HUES64 (cell line): Measurements from ENCODE around the gene SLC12A2.

Experiments
- H3K27ac ChIP-seq: 2 replicates; pipeline ENCODE4 v1.7.0; 2013; ENCODE audit warnings: low read depth, low read length, inconsistent platforms
- H3K27me3 ChIP-seq: 2 replicates; pipeline ENCODE4 v1.6.1; 2013; ENCODE audit warnings: mild to moderate bottlenecking, low read length; ENCODE audit not compliant: insufficient read depth
- H3K36me3 ChIP-seq: 2 replicates; pipeline ENCODE4 v1.6.1; 2013; ENCODE audit warnings: mild to moderate bottlenecking, low read length; ENCODE audit not compliant: insufficient read depth
- H3K4me1 ChIP-seq: 2 replicates; pipeline ENCODE4 v1.6.1; 2013; ENCODE audit warnings: mild to moderate bottlenecking, low read length, moderate library complexity; ENCODE audit not compliant: insufficient read depth
- H3K4me3 ChIP-seq: 2 replicates; pipeline ENCODE4 v1.5.1; 2013; ENCODE audit warnings: mild to moderate bottlenecking, low read length, moderate library complexity
- H3K9ac ChIP-seq: 2 replicates; pipeline ENCODE4 v1.6.1; 2013; ENCODE audit warnings: mild to moderate bottlenecking, low read depth, low read length
- H3K9me3 ChIP-seq: 2 replicates; pipeline ENCODE4 v1.6.1; 2013; ENCODE audit warnings: low read depth, low read length; ENCODE audit not compliant: insufficient read depth
- WGBS: fragments of 150-250, 120-280 bp; methylation state at CpG from one replicate; pipeline ENCODE4 v1.1.7; 2013; ENCODE audit warnings: missing lambda C conversion rate; 5-methylcytosine and 5-hydroxymethylcytosine counted together

SLC12A2 gene

DNA sequence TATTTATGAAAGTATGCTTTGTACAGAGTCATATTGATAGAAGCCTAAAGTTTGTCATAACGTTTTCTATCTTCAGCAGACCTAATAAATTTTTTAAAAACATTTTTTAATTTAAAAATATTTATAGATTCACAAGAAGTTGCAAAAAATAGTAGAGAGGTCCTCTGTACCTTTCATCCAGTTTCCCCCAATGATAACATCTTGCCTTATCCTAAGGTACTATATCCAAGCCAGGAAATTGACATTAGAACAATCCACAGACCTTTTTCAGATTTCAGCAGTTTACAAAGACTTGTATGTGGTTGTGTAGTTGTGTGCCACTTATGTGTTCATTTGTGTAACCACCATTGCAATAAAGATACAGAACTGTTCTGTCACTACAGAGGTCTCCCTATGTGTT, 88.5 kb downstream of the SLC12A2 start:
- Histone ChIP-seq H3K27ac (no peak overlapping the region), H3K27me3 (no peaks in the 10 kb centered on the region), H3K4me1 (no peaks in the 10 kb centered on the region), H3K9ac (no peak overlapping the region), H3K4me3 (no peak overlapping the region), H3K36me3 (no peaks in the 10 kb centered on the region; the same call in 1 of the 2 replicates), H3K9me3 (no peaks in the 10 kb centered on the region)
- no CpG with 5 or more reads among the region's 1 CpG for WGBS

DNA sequence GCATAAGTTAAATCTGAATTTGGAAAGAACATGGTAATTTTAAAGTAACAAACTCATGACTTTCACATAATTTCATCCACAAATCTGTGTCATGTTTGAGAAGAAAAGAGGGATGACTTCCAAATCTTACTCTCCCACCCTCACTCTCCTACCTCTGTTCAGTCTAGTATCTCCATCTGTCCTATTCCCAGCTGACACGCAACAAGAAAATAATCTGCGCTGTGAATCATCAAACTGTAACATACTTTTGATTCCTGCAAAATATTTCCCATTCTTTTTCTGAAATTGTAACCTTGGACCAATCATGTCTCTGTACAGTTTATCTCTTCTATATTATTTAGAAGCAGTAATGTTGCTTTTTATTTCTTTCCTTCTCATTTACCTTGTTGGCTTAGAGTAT, 91.4 kb downstream of the SLC12A2 start:
- Histone ChIP-seq H3K27ac (no peak overlapping the region), H3K4me1 (no peaks in the 10 kb centered on the region), H3K27me3 (no peaks in the 10 kb centered on the region), H3K9ac (no peak overlapping the region), H3K9me3 (no peaks in the 10 kb centered on the region), H3K36me3 (no peaks in the 10 kb centered on the region), H3K4me3 (no peak overlapping the region)
- WGBS = 97% methylated on average over 2 of the region's 2 CpGs

DNA sequence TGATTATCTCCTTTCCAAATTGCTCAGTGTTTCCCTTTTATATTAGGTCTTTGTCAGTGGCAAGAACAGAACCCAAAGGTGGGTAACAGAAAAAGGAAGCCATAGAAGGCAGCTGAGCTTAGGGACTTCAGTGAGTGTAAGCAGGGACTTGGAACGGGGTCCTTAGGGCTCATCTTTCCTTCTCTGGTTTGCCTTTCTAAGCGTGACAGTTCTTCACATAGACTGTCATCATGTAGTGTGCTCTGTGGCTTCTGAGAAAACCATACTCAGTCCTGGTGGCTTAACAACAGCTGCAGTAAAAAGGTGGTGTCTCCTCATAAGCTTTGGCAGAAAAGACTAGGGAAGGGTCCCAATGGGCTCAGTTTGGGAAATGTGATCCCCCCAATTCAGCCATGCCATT, 108.8 kb downstream of the SLC12A2 start:
- no peaks in the 10 kb centered on the region for H3K9me3 ChIP-seq
- 94% methylated on average over 2 of the region's 2 CpGs for WGBS
- H3K27me3 ChIP-seq = no peaks in the 10 kb centered on the region
- no peaks in the 10 kb centered on the region for H3K4me1 ChIP-seq
- H3K36me3 ChIP-seq = no peaks in the 10 kb centered on the region
- no peak overlapping the region for H3K27ac ChIP-seq
- no peak overlapping the region for H3K4me3 ChIP-seq
- no peak overlapping the region for H3K9ac ChIP-seq

DNA sequence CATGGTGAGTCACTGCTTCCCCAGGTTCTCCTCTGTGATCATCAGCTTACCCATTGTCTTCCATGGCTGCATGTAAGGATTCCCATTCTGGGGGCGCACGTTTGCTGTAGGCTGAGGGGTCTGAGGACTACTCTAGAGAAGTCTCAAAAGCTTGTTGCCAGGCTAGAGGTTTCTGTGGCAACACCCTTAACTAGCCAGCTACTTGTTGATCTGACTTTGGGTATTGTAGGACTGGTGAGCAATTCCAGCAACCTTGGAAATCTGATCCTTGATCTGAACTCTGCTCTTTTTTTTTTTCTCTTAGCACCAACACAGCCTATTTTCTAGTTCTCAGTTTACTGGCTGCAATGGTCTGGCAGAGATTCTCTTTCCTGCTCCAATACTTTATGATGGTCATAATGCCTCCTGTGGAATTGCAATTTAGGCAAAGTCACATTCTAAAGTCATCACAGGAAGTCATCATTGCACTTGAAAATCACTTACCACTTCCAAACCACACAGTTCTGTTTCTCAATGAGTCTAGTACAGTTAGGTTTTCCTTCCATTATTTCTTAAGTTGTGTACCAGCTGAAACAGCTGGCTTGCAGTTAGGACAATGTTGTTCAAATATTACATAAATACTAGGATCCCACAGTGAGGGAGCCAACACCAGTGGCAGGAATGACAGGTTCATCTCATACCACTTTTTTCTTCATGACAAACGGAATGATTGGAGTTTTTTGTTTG, 110.3 kb downstream of the SLC12A2 start:
- Histone ChIP-seq H3K4me1 (no peaks in the 10 kb centered on the region), H3K27ac (no peak overlapping the region), H3K27me3 (no peaks in the 10 kb centered on the region), H3K9me3 (no peaks in the 10 kb centered on the region), H3K36me3 (no peaks in the 10 kb centered on the region), H3K4me3 (no peak overlapping the region), H3K9ac (no peak overlapping the region)
- WGBS = 86% methylated on average over 3 of the region's 3 CpGs

DNA sequence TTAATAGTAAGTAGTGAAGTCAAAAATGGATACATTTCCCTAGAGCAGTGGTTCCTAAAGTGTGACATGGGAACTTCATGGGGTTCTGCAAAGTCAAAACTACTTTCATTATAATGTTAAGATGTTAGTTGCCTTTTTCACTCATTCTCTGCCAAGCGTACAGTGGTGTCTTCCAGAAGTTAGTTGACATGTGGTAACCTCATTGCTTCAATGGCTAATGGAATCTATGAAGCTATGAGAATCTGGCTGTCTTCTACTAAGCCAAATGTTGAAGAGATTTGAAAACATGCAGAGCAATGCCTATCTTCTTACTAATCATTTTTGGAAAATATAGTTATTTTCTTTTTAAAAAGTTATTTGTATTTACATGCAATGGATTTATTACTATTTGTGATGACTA, 111.8 kb downstream of the SLC12A2 start:
- no peak overlapping the region for H3K9ac ChIP-seq
- H3K27me3 ChIP-seq = peaks cover 3% of the 10 kb centered on the region; the same call in 1 of the 2 replicates
- no peak overlapping the region for H3K4me3 ChIP-seq
- H3K36me3 ChIP-seq = no peaks in the 10 kb centered on the region
- WGBS = 82% methylated on average over 1 of the region's 1 CpG
- H3K4me1 ChIP-seq = no peaks in the 10 kb centered on the region
- no peaks in the 10 kb centered on the region for H3K9me3 ChIP-seq
- H3K27ac ChIP-seq = no peak overlapping the region

DNA sequence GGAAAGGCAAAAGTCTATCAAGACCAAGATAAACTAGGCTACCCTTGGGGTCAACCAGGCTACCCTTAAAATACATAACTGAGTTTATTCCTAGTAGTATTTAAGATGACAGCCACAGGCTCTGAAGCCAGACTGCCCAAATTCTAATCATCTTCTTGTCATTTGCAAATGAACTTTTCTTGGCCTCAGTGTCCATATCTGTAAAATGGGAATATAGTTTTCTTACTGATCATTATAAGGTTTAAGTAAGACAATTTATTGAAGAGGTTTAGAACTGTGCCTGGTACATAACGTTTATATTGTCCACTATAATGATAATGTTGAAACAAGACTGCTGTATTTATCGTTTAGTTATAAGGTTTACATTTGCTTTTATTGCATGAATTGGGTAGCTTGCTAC, 112.5 kb downstream of the SLC12A2 start:
- Histone ChIP-seq H3K36me3 (no peaks in the 10 kb centered on the region), H3K9me3 (no peaks in the 10 kb centered on the region), H3K9ac (no peak overlapping the region), H3K27ac (no peak overlapping the region), H3K4me3 (no peak overlapping the region), H3K27me3 (peaks cover 10% of the 10 kb centered on the region; the same call in 1 of the 2 replicates), H3K4me1 (0 out of 2 replicates have a peak, but pooled peaks cover 5% of the 10 kb centered on the region)
- WGBS = 100% methylated on average over 2 of the region's 2 CpGs

DNA sequence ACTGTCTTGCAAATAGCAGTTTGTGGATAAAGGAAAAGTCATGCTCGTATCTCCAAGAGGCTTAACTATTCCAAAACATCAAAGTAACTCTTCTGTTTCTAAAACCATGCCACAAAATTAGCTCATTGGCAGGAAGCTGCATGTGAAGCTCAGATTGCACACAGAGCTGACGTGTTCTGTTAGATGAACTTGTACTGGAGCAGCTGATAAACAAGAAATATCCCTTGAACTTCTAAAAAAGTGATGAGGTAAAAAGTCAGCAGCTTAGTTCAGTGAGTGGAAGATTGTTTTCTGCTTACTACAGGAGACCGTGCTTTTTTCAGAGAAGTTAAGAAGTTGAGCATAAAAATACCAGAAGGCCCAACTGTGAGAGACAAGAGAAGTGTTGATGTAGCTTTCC, 113.2 kb downstream of the SLC12A2 start:
- 87% methylated on average over 3 of the region's 3 CpGs for WGBS
- peaks cover 11% of the 10 kb centered on the region; the same call in 1 of the 2 replicates for H3K27me3 ChIP-seq

DNA sequence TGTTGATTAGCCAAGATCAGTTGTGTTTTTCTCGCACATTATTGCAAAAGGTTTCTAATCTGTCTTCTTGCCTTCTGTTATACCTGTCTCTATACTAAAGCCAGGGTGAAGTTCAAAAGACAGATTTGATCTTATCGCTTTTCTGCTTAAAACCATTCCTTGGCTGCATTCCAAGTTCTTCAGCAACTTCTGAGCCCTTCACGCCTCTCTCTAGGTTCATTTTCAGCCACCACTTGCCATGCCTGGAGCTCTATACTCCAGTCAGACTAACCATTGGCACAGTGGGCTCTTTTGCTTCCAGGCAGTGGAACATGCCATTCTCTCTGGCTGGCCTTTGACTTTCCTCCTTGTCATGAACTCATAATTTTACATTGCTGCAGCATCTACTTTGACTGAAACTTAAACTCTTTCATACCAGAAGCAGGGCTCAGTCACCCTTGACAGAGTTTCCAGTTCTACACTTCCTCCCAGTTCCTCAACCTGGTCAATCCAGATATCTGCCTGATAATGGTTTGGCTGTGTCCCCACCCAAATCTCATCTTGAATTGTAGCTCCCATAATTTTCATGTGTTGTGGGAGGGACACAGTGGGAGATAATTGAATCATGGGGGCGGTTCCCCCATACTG, 114.4 kb downstream of the SLC12A2 start:
- no peaks in the 10 kb centered on the region for H3K36me3 ChIP-seq
- H3K4me3 ChIP-seq = no peak overlapping the region
- no peak overlapping the region for H3K9ac ChIP-seq
- H3K4me1 ChIP-seq = 0 out of 2 replicates have a peak, but pooled peaks cover 5% of the 10 kb centered on the region
- H3K9me3 ChIP-seq = no peaks in the 10 kb centered on the region
- no peak overlapping the region for H3K27ac ChIP-seq
- peaks cover 14% of the 10 kb centered on the region; the same call in 1 of the 2 replicates for H3K27me3 ChIP-seq
- WGBS = 95% methylated on average over 4 of the region's 4 CpGs

More for the DNA sequence above, 113.2 kb downstream of the SLC12A2 start:
- H3K27ac ChIP-seq = no peak overlapping the region
- no peak overlapping the region for H3K4me3 ChIP-seq
- no peak overlapping the region for H3K9ac ChIP-seq
- no peaks in the 10 kb centered on the region for H3K9me3 ChIP-seq
- H3K4me1 ChIP-seq = 0 out of 2 replicates have a peak, but pooled peaks cover 5% of the 10 kb centered on the region
- no peaks in the 10 kb centered on the region for H3K36me3 ChIP-seq

DNA sequence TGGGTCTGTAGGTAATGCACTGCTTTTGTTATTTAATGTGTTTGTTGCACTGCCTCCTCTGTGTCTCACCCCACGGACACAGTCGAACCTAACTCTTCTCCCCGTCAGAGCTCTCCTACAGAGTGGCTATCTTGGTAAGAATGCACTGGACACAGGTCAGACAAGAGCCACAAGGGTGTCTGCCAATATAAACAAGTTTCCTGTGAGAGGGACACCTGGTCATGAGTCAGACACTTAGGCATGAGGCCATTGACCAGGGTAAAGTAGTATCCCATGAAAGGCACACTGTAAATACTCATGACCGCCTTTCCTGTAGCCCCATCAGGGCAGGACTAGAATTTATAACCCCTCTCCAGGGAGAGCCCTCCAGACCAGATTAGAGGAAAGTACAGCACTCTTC, 115.5 kb downstream of the SLC12A2 start:
- Histone ChIP-seq H3K4me3 (no peak overlapping the region), H3K9ac (no peak overlapping the region), H3K9me3 (no peaks in the 10 kb centered on the region), H3K27ac (no peak overlapping the region), H3K36me3 (no peaks in the 10 kb centered on the region), H3K27me3 (peaks cover 14% of the 10 kb centered on the region; the same call in 1 of the 2 replicates), H3K4me1 (0 out of 2 replicates have a peak, but pooled peaks cover 5% of the 10 kb centered on the region)
- 91% methylated on average over 4 of the region's 4 CpGs for WGBS

DNA sequence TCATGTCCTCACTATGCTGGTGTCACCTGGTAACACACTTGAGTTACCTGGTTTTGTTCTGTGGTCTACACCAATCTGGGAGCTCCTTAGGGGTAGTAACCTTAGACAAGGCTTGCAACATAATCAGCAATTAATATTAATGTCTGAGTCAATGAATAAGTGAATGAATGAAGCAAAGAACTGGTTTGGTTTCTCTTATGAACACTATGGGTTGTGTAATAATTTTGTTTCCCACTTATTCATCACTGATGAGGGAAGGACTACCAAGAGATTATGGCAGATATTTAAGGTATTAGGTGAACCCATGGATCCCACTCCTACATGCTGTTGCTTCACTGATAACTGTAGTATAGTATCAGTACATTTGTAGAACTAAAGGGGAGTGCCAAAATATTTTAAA, 116.0 kb downstream of the SLC12A2 start:
- 0 out of 2 replicates have a peak, but pooled peaks cover 5% of the 10 kb centered on the region for H3K4me1 ChIP-seq
- H3K36me3 ChIP-seq = no peaks in the 10 kb centered on the region
- H3K9me3 ChIP-seq = no peaks in the 10 kb centered on the region
- peaks cover 14% of the 10 kb centered on the region; the same call in 1 of the 2 replicates for H3K27me3 ChIP-seq
- no peak overlapping the region for H3K27ac ChIP-seq
- H3K9ac ChIP-seq = no peak overlapping the region
- H3K4me3 ChIP-seq = no peak overlapping the region

DNA sequence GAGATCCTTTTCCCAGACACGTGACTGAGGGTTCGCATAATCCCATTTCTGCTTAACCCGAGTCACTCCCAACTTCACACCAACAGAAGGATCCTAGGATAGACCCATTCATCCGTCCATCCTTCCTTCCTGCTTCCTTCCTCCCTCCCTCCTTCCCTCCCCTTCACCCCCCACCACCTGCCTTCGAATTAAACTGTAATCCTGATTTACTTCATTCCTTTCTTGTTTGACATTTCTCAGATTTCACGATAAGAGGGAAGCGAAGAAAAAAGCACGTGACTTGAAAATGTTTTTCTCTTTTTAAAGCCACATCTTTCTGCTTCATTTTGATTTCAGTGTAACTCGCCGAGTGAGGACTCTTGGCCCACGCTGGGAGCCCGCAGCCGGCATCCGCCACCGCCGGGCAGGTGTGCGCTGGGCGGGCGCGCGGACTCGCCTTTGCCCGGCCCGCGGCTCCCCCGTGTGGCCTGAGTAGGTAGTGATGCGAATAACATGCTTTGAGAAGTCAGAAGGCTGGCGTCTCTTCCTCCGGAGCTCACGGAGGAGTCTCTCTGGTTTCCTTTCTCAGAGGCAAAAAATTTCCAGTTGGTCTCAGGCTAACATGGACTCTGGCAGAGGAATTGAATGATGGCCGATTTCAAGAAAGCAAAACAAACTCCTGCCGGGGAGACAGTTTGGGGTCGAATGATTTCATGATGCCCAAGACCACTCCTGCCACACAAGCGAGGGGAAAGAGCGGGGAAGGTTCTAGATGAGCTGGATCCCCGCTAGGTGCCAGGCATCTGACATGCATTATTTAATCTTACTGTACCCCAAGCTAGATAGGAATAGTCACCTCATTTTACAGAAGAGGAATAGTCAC, 117.7 kb downstream of the SLC12A2 start:
- WGBS = 16% methylated on average over 36 of the region's 36 CpGs
- H3K9me3 ChIP-seq = no peaks in the 10 kb centered on the region
- H3K36me3 ChIP-seq = no peaks in the 10 kb centered on the region
- peaks cover 14% of the 10 kb centered on the region; the same call in 1 of the 2 replicates for H3K27me3 ChIP-seq
- H3K9ac ChIP-seq = no peak overlapping the region
- H3K27ac ChIP-seq = no peak overlapping the region
- H3K4me1 ChIP-seq = 0 out of 2 replicates have a peak, but pooled peaks cover 5% of the 10 kb centered on the region
- peak overlapping the region; percentile 48 for H3K4me3 ChIP-seq
